ENCODE measurements around the gene KRT23. TPM values are rescaled to one million over a fixed set of nuclear protein-coding genes. Genes with fewer than 3 reads are reported as not detected.

KRT23 gene
- total and polyA plus RNA-seq, 10 of the 15 experiments (the other 5 are each of a cell fraction or from before 2014, with no cell fraction given): not detected

- TF ChIP-seq ELK1 (IDR thresholded peaks at IDR 0.05; ENCODE audit: low read depth, low read length) (no peak), BACH1 (IDR thresholded peaks at IDR 0.05; ENCODE audit: borderline replicate concordance) (no peak), MYB (IDR thresholded peaks at IDR 0.05; ENCODE audit: borderline replicate concordance, low read depth, low read length) (no peak), POLR2A (IDR thresholded peaks at IDR 0.05; ENCODE audit: low read depth, low read length) (no peak), NRF1 (conservative IDR thresholded peaks at IDR 0.05; ENCODE audit: low read depth, low read length) (no peak), STAT3 (IDR thresholded peaks at IDR 0.05; ENCODE audit: low read depth, low read length) (no peak), BCL11A (IDR thresholded peaks at IDR 0.05; ENCODE audit: low read depth, low read length) (no peak), NFYA (IDR thresholded peaks at IDR 0.05; ENCODE audit: borderline replicate concordance, low read depth, low read length) (no peak)
These were observed 40.5 kb downstream of the KRT23 start (continued) for GRCh38 chr17:40896916-40897455.

DNA sequence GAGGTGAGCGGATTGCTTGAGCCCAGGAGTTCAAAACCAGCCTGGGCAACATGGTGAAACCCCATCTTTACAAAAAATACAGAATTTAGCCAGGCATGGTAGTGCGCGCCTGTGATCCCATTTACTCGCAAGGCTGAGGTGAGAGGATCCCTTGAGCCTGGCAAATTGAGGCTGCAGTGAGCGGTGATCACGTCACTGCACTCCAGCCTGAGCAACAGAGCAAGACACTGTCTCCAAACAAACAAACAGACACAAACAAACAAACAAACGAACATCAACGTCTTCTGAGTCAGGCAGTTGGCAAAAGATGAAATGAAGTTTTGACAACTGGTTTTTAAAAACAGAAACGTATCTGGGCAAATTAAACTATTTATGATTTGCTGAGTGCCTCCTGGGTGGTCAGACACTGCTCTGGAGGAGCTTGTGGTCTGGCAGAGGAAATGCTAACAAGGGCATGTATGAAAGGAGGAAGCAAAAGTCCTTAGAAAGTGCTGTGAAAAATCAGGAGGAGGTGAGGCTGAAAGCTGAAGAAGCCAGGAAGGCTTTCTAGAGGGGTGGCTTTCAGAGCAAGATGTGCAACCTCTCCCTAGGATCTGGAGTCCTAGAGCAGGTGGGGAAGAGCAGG lies 42.2 kb downstream of the KRT23 start:
- ATAC-seq: no peak
- POLR2A ChIA-PET: no interaction called here
- Histone ChIP-seq H3K79me2 (ENCODE audit: control insufficient read depth, insufficient read depth, low read length) (no peaks in the 10 kb centered on the region), H2AFZ (ENCODE audit: control insufficient read depth, low read depth, low read length) (no peak overlapping the region), H4K20me1 (ENCODE audit: control insufficient read depth, insufficient read depth) (no peaks in the 10 kb centered on the region), H3K27me3 (replicated peaks in 1 of 2; ENCODE audit: control insufficient read depth in 2 of 2, insufficient read depth in 2 of 2, low read length in 1 of 2) (no peaks in the 10 kb centered on the region; a peak in 1 of 4 replicates), H3K27ac (ENCODE audit: control insufficient read depth, insufficient read depth) (no peak overlapping the region), H3K9me3 (replicated peaks; ENCODE audit: control insufficient read depth, insufficient read depth, low read length) (no peaks in the 10 kb centered on the region), H3K36me3 (ENCODE audit: control insufficient read depth in 2 of 2, insufficient read depth in 2 of 2, low read length in 1 of 2) (no peaks in the 10 kb centered on the region), H3K4me1 (ENCODE audit: control insufficient read depth, insufficient read depth, low read length) (no peaks in the 10 kb centered on the region), H3K9ac (ENCODE audit: control insufficient read depth, insufficient read depth, low read length) (no peak overlapping the region), H3K4me3 (no peak overlapping the region), H3K4me2 (ENCODE audit: control insufficient read depth, insufficient read depth) (no peak overlapping the region)
- CTCF ChIA-PET: no interaction called here
- 39% methylated on average over 9 of the region's 9 CpGs for WGBS (ENCODE audit: insufficient coverage, insufficient replicate concordance, low lambda C conversion rate, missing lambda C conversion rate)
- in situ Hi-C loops (cut with MboI) (no loop called here), intact Hi-C loops (cut with micrococcal nuclease; ENCODE audit: unreplicated experiment) (no loop called here)
- SMC1A ChIA-PET (ENCODE audit: uncharacterized antibody, unreplicated experiment): no interaction called here
- RAD21 ChIA-PET (ENCODE audit: unreplicated experiment): no interaction called here
- no TSS peak for BruUV-seq (replicated peaks)
- DNase-seq (ENCODE audit: low read depth, low spot score): no peak
- no peak for TF ChIP-seq NRF1 (conservative IDR thresholded peaks at IDR 0.05; ENCODE audit: low read depth, low read length)
- no peak for FAIRE-seq

All from GM12878 (cell line).